NCI-H526 treated with DMSO at 0.1 percent for 48 hours (cell line): ENCODE results near the gene SYNJ2.

Experiments used
- DNase-seq: peaks from one replicate; lab custom pipeline; 2025; lab: John Stamatoyannopoulos, UW

SYNJ2 gene

DNA sequence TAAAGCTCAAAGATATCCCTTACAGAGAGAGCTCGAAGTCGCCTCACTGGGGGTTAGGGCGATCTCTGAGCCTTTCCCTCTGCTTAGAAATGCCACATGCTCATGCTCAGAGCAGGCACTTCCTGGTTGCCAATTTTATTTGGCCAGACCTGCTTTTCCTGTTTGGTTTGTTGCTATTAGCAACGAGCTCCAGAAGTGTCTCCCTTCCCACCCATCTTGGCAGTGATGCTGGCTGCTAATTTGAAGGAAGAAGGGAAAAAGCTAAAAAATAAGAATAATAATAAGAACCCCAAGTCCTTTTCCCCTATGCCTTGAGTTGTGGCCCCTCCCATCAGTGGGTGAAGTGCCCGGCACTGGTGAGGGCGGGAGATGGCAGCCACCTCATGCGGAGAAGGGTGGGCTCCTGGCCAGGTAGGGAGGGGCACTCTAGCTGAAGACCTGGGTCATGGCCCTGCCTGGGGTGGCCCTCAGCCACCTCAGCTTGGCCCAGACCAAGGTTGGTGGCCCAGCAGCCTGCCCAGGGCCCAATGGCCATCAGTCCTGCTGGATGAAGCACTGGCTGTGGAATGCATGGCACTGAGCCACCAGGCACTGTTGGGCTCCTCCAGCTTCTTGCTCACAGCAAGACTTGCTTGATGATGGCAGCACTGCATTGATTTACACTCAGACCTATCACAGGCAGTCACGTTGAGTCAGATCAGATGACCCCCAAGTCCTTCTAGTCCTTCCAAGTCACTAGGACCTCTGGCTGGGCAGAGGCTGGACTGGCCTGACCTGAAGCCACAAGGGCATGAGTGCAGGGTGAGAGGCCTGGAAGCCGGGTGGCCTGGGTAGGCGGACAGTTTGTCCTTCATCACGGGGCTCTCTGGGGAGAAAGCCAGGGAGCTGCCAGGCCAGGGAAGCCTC, 79.0 kb downstream of the SYNJ2 start:
- DNase-seq, result peak; percentile 15

DNA sequence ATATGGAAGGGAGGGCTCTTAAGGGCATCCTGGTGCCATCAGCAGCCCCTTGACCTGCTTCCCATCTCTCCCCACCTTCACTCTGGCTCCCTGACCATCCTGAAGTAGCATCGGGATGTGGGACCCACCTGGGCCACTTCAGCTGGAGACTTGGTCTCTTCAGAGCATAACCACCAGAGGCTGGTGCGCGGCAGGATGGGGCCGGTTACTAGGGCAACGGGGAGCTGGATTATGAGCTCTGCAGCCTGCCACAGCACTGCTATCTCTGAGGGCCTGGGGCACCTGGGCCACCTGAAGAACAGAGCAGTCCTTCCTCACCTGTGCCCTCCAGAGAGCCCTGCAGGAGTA, 79.7 kb downstream of the SYNJ2 start:
- no peak for DNase-seq

DNA sequence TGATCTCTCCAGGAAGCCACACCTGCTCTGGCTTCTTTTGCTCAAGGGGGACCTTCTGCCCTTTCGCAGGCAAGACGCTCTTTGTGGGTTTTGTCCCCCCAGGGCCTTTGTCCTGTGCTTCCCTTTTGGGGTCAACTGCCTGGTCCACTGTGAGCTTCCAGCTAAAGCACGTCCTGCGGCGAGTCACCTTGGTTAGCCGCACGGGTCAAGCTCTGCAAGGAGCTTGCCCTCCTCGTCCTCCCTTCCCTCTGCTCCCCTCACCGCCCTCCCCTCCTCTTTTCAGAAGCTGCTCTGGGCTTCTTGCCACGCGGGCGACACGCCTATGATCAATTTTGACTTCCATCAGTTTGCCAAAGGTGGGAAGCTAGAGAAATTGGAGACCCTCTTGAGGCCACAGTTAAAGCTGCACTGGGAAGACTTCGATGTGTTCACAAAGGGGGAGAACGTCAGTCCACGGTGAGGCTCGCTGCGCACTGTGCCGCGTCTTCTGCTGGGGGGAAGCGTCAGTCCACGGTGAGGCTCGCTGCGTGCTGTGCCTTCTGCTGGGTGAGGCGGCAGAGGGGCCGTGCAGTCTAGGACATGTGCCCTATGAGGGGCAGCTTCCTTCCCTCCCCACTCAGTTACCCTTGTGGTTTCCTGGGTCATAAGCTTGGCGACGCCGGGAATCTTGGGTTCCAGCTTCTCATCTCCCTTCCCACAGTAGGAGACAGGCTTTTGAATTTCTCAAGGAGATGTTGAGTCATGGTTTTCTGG, 80.2 kb downstream of the SYNJ2 start:
- DNase-seq, result no peak

DNA sequence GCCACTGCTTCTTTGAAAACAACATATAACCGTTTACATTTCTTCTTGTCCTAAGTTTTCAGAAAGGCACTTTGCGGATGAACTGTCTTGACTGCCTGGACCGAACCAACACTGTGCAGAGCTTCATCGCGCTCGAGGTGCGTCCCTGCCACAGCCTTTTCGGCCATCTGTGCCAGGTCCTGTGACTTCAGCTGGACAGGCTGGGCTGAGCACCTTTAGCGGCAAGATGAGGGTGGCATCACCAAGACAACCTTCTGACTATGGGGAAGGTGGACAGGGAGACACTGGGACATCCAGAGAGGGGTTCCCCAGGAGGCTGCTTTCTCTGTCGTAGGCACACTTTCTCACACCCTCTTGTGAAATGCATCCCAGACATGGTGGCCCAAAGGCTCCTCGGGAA, 82.1 kb downstream of the SYNJ2 start:
- no peak for DNase-seq

DNA sequence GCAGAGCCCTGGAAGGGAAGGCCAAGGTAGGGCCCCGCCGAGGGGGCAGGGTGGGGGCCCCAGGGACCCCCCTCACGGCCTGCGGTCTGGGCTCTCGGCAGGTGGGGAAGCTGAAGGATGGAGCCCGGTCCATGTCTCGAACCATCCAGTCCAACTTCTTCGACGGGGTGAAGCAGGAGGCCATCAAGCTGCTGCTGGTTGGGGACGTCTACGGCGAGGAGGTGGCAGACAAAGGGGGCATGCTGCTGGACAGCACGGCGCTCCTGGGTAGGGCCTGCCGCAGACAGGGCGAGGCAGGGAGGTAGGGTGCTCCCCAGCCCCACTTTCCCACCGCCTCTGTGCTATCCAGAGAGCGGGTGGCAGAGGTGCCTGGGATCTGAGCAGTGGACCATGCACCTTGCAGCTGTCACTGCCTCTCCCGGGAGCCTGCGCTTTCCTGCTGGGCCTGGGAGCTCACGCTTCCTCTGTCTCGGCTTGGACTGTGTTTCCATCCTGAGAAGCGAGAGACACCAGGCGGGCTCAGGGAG, 83.1 kb downstream of the SYNJ2 start:
- no peak for DNase-seq

DNA sequence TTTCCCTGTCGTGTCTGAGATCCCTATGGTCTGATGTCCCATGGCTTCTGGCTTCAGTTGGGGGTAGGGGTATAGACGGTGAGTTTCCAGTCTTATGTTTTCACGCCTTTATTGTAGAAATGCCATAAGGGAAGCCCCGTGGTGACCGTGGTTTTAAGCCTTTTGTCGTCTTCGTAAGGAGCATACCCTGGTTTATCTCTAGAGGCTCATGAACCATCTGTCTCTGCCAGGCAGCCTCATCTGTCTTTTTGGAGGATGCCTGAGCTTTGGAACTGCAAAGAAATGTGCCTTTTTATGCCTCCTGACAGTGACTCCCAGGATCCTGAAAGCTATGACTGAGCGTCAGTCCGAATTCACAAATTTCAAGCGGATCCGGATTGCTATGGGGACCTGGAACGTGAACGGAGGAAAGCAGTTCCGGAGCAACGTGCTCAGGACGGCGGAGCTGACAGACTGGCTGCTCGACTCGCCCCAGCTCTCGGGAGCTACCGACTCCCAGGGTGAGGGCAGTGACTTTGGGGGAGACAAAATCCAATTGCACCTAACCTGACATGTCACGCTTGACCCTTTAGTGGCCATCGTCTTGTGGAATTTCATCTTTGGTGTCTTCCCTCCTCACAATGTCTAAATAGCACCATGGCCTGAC, 84.6 kb downstream of the SYNJ2 start:
- DNase-seq, result no peak

DNA sequence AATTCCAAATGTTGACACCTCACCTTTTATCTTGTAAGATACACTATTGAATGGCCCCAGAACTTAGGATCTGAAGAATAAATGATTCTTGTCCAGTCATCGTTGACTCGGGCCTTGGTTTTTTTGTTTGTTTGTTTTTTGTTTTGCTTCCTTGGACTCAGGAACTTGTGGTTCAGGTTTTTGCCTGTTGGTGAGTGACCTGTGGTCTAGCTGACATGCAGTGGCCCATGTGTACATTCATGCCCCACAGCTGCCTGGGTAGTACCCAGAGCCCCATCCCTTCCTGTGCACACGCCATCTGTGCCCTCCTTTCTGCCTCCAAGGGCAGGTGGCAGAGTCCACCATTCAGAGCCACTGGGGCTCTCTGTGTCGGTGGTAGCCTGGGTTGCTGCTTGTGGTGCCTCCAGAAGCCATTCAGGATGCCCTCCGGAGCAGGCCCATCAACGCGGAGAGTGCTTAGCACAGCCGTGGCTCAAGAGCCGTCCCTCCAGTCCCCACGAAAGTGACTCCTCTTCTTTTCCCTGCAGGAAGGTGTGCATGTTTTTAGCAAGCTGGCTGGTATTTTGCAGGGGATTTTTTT, 85.9 kb downstream of the SYNJ2 start:
- no peak for DNase-seq

DNA sequence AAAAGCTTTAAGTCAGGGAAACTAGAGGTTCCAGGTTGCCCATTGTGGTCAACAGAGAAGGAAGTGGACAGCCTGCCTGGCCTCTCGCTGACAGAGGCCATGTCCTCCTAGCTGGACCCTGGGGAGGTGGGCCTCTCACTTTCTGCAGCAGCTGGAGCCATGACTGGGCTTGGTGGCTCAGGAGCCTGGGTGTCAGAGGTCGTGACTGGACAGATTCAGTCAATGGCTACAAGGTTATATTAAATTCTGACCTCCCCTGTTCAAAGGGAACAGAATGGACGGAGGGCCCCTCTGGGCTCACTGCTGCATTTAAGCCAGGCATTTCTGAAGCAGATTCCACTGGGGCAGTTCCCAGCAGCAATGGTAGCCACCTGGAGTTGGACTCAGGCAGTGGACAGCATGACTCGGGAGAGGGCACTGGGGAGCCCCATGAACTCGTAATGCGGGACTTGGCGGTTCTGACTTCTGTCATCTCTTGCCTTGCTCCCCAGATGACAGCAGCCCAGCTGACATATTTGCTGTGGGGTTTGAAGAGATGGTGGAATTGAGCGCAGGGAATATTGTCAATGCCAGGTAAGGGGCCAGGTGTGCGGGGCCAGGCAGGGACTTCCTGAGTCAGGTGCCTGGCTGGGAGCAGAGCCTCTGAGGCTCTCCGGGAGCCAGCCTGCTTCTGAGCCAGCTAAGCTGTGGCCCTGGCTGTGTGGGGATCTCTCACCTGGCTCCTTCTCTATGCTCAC, 86.7 kb downstream of the SYNJ2 start:
- DNase-seq, result no peak

DNA sequence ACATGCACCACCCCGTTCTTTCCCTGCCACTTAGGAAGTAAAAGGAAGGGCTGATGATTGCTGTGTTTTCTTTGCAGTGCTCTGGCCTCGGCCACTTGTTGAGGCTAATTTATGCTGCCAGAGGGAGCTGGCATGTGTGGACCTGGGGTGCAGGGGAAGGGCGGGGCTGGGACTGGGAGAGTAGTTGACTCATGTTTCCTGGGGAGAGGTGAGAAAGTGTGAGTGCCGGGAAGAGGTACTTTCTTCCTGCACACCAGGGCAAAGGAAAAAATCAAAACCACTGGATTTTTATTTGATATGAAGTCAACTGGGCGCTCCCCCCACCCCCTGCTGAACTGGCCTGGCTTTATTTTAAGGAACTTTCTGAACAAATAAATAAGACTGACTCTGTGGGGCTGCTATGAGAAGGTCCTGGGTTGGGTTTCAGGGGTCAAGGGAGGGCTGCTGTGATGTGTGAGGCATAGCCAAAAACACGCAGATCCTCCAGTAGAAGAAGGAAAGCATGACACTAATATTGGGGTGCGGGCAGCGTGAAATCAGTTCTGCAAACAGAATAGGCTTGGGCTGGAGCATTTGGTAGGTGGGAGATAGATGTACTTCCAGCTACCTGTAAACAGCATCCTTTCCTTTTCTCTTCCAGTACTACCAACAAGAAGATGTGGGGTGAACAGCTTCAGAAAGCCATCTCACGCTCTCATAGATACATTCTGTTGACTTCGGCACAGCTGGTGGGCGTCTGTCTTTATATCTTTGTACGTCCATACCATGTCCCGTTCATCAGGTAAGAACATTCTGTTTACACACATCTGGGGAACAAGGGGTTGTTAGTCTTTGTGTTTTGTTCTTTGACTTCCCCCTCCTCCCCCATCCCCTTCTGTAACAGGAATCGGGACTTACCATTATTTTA, 87.5 kb downstream of the SYNJ2 start:
- DNase-seq, result no peak

DNA sequence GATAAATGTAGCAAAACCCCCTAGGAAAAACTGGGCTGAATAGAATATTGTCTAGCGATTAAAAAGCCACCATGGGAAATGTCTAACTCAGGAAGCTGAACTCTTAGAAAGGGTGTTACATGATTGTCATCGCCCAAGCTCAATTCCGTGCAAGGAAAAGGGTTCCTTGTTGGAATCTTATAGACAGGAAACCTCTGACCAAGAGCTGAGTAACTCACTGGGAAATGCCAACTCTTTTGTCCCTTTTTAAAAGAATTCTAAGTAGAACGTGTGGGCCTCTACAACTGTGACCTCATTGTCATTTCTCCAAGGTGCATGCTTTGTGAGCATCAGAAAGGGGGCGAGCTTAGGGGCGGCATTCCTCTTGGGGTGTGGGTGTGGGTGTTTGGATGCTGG, 88.1 kb downstream of the SYNJ2 start:
- DNase-seq, result no peak

DNA sequence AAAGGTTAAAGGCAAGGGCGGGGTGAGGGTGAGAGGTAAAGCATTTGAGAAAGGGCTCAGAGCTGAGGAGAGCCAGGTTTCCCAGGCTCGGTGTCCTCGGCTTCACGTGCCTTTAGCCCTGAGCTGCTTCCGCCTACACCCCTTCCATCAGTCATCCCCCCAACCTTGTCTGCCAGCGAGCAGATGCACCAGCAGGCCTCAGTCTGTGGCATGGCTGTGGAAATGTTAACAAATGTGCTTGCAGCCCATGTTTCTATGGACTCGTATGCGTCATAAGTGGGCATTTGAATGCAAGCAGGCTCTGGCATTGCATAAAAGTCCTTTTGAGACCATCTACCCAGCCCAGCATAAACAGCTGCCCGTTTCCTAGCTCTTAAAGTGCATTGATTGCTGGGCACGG, 88.8 kb downstream of the SYNJ2 start:
- DNase-seq, result no peak

DNA sequence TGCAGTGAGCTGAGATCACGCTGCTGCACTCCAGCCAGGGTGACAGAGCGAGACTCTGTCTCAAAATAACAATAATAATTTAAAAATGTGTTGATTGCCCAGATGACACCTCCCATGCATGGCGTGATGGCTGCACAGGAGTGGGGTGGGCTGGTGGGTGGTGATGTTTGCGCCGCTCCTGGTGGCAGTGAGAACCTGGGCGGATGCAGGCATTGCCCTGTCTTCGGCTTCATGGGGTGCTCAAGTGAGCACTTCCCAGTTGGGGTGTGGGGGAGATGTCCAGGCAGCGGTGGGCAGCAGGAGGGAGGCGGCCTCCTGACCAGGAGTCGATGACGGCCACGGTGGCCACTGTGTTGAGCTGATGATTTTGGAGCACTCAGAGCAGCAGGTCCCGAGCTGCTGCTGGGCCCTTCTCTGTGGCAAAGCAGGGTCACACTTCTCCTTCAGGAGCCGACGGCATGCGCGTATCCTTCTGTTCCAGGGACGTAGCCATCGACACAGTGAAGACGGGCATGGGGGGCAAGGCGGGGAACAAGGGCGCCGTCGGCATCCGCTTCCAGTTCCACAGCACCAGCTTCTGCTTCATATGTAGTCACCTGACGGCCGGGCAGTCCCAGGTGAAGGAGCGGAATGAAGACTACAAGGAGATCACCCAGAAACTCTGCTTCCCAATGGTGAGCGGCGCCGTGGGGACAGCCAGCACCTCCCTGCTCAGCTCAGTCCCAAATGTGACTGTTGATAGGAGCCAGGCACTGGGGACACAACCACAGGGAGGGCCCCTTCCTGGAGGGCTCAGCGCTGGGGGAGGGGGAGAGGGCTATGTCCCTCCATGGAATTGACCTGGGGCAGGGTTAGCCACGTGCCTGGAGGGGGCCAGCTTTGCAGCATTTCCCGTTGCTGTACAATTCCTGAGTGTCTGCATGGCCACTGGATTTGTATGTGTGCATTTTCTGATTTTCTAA, 89.7 kb downstream of the SYNJ2 start:
- DNase-seq, result no peak

DNA sequence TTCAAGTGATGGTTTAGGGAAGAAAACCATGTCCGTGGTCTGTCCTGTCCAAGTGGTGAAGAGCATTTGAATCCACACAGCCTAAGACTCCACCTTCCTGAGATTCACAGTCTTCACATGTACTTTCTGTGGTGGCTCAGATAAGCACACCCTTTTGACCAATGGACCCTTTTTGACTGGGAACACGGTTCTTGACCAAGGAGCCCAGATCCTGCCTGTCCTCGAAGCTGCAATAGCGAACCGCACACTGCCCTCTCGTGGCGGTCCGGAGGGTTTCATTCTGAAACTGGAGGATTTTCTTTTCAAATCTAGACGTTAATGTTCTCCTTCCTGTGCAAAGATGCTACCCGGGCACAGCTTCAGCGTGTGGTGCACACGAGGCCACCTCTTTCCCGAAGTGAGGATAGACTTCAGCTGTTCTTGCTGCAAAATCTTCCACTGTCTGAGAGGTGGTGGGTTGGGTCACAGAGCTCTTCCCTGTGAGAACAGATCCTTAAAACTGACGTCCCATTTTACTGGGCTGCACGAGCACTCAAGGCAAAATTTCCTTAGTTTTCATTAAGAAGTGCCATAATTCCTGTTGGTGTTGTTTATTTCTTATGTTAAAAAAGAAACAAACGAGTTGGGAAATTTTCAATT, 90.5 kb downstream of the SYNJ2 start:
- DNase-seq, result peak; percentile 27

DNA sequence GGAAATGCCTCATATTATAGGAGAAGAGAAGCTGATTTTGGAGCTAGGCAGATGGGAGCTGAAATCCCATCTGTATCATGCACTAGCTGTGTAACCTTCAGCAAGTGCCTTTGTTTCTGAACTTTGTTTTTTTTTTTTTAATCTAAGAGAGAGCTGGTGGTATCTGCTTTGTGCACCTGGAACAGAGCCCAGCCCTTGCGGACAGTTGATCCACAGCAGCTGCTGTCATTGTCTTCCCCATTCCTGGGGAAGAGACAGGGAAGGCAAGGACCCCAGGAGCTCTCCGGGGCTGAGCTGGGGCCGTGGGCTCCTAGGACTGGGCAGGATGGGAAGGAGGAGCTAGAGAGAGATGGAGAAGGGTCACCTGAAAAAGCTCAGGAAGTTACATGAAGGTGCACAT, 92.1 kb downstream of the SYNJ2 start:
- DNase-seq, result no peak

DNA sequence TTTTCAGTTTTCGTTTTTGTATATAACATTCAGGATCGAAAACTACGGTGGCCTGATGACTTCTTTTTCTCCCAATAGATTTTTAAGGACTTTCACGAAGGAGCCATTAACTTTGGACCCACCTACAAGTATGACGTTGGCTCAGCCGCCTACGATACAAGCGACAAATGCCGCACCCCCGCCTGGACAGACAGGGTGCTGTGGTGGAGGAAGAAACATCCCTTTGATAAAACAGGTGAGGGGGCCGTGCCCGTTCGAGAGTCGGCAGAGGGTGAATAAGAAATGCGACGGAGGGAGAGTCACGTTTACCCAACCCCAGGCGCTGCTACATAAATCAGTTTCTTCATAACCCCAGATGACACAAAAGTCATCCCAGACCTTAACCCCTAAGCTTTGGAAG, 94.9 kb downstream of the SYNJ2 start:
- no peak for DNase-seq

DNA sequence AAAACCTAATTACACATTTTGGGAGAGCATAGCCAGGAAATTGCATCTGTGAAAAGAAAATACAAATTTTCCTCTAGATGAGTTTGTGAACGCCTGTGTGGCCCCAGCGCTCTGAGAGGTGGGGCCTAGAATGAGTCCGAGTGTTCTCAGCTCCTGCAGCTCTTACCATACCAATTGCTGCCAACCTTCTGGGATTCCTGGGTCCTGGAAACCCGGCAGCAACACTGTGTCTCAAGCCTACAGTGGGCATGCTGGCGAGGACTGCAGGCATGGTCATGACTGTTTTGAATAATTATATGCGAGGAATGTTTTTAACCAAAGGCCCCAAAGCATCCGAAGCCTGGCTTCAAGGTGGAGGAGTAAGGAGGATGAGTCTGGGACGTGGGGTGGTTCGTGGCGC, 96.0 kb downstream of the SYNJ2 start:
- DNase-seq, result no peak

DNA sequence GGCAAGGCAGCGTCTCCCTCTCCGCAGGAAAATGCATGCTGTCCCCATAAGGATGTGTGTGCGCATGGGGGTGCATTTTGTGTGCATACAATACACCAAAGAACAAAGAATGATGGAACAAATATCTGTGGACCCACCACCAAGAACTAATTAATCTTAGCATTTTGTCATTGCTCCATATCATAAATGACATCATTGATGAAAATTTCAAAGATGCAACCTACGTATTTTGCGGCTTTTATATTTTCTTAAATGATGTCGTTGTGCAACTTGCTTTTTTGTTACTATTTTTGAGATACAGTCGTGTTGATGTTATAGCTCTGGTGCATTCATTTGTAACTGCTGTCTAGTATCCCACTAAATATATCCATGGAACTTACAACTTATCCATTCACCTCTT, 96.7 kb downstream of the SYNJ2 start:
- DNase-seq, result no peak

DNA sequence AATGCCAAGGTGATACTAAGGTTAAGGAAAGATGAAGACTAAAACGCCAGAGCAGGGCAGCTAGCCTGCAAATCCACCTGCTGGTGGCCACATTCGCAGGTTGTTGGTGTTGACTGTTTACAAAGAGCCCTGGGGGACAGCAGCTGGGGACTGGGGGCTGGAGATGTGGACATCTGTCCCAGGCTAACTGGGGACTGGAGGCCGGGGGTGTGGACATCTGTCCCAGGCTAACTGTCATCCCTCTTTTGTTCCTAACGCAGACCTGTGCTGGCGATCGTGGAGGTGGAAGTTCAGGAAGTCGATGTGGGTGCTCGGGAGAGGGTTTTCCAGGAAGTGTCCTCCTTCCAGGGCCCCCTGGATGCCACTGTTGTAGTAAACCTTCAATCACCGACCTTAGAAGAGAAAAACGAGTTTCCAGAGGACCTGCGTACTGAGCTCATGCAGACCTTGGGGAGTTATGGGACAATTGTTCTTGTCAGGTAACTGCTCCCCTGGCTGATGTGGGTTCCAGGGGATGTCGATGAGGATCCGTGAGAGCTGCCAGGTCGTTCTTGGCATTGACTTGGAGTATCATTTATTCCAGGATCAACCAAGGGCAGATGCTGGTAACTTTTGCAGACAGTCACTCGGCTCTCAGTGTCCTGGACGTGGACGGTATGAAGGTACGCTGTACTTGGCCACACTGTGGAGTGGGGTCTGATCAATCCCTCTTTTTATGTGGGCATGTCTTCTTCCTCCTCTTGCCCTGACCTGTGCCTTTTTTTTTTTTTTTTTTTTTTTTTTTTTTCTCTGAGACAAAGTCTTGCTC, 99.4 kb downstream of the SYNJ2 start:
- no peak for DNase-seq
